SK-N-MC (cell line): ENCODE measurements around the gene PARP1.

ENCODE experiments used
- EZH2 ChIP-seq: fragments of 200-600 bp; sonication (generic); IDR thresholded peaks from one replicate; pipeline ENCODE4 v1.6.1; 2017; ENCODE audit warnings: antibody characterized with exemption
- POLR2AphosphoS5 ChIP-seq: IDR thresholded peaks from 2 replicates; pipeline ENCODE4 v1.6.1; 2012; ENCODE audit warnings: mild to moderate bottlenecking, low read depth, low read length, borderline replicate concordance

- no peak for TF ChIP-seq POLR2AphosphoS5
- no peak for TF ChIP-seq EZH2
These were observed 89.4 kb downstream of the PARP1 start for GRCh38 chr1:226318471-226318870.
